Measurements from ENCODE around the gene CIDEB.

CIDEB gene

GRCh38 chr14:24312736-24313507 is 5.1 kb upstream of the CIDEB start:
- no peak for DNase-seq (ENCODE audit: low read depth in 3 of 3)

DNA sequence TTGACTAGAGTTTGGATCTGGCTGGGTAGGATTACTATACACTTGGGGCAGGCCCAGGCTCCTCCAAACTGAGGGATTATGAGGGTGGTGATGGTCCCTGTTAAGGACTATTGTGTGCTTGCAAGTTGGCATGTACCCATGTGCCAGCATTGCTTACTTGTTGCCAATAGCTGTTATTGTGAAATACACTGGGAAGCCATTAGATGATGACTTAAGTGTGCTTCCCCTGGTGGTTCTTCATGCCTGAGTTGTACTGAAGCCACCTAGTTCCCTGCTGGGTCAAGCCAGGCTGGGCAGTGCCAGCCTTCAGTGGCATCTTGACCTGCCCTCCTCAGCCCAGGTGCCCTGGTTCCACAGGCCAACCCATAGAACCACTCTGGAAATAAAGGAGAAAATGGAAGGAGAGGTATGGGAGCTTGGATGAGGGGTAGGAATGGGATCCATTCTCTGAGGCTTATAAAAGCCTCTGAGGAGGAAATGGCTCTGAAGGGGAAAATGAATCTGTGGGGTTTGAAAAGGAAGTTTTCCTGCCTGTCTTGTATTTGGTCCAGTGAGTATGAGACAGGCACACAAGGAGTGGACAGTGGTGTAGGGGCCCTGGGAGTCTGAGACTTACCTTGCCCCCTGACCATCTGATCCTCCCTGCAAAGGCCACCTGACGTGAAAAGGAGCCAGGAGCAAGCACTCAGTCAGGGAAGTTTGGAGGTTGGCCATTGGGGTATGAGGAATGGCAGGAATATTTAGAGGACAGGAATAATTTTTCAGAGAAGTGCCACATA is 4.2 kb upstream of the CIDEB start:
- no peak for DNase-seq (ENCODE audit: low read depth in 3 of 3)

GRCh38 chr14:24310646-24311604 is 3.1 kb upstream of the CIDEB start, which contains the start of gene LTB4R:
LTB4R (plus strand) TSS chr14:24311502; CDS start chr14:24315652, 4,150 bp downstream.
- peak in 1 of 3 experiments; percentile 59 for DNase-seq (ENCODE audit: low read depth in 3 of 3)

DNA sequence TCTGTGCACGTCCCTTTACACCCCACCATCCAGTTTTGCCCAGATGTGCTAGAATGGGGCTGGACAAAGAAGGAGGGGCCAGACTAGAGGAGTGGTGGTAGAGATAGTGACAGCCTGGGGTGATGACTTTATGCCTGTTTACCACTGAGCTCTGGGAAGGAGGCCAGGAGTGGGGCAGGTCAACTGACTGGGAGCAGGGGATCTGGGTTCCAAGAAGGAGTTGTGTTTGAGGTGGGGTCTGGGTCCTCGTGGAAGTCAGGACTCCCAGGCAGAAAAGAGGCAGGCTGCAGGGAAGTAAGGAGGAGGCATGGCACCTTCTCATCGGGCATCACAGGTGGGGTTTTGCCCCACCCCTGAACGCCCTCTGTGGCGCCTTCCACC is 2.5 kb upstream of the CIDEB start:
- DNase-seq (ENCODE audit: low read depth in 3 of 3) = no peak

DNA sequence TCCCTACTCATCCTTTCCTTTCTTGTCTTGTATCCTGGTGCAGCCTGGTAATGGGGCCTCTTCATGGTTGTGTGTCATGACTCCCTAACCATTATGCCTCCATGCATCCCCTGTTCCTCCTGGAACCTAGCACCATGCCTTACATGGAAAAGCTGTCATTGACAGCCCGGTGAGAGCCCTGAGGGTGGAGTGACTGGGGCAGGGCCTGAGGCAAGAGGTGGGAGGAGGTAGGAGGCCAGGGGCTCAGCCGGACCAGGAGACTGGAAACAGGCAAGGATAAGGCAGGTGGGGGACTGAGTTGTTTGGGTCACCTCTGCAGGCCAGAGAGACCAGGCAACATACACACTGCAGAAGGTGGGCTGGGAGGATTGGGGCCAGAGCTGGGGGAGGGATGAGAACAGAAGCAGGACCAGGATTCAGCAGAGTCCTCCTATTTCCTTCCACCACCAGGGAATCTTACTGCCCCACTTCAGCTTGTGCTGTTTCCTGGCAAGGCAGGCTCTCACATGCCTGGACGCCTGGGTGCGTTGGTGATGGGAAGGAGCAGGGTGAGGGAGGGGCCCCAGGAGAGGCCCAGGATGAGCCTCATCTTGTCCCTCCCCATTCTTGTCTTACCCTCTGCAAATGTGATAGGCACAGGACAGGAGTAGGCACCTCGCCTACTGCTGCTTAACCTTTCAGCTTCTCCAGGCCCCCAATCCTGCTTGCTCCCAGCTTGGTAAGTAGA is 1.9 kb upstream of the CIDEB start, which contains the start of gene LTB4R2:
Gene LTB4R2 (plus strand): TSS at position 603 of the 727 bp plus-strand sequence. CDS start 525 bp downstream, outside the sequence.
- no peak for DNase-seq (ENCODE audit: low read depth in 3 of 3)

DNA sequence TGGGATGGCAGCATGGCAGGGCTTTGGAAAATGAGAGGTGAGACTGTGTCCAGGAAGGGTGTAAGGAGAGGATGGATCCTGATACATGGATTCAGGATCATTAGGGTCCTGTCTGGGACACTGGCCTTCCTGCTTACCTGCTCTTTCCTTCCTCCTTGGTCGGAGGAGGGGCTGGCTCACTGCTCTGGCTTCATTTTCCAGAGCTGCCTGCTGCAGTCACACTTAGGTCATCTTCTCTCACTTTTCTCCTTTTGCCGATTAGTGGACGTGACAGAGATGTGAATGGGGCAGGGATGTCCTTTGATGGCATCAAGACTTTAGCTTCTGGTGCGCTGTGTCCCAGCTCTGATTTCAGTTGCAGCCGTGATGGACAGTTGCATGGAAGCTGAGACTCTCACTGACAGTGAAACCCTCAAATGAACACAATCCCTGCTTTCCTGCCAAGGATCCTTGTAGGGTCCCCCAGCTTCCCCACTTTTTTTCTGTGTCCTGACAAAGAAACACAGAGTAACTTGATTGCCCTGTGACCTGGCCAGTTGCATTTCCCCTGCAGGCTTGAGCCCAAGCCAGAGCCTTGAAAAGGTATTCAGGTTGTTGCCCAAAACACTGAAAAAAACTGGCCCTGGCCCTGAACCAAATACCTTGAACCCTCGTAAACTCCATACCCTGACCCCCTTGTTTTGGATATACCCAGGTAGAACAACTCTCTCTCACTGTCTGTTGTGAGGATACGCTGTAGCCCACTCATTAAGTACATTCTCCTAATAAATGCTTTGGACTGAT is 756 bp upstream of the CIDEB start:
- no peak for DNase-seq (ENCODE audit: low read depth in 3 of 3)

GRCh38 chr14:24307156-24307574 is 612 bp downstream of the CIDEB start:
- no peak for DNase-seq (ENCODE audit: low read depth in 3 of 3)

DNA sequence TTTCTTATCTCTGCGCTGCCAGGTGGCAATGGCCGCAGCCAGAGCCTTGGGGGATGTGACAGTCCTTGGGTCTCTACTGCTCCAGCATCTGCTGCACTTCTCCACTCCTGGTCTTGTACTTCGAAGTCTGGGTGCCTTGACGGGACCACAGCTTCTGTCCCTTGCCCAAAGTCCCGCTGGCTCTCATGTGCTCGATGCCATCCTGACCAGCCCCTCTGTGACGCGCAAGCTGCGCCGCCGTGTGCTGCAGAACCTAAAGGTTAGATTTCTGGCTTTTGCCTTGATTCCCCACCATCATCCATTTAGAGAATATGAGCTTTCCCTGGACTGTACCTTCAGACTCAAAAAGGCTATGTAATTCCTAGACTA is 3.8 kb downstream of the CIDEB start:
- DNase-seq (ENCODE audit: low read depth in 3 of 3) = no peak

GRCh38 chr14:24300326-24300980 is 7.3 kb downstream of the CIDEB start:
- DNase-seq (ENCODE audit: low read depth in 3 of 3) = no peak

- peak; percentile 87 to 91 (median 89) for DNase-seq (ENCODE audit: low read depth in 3 of 3)
Observed at GRCh38 chr14:24299255-24300191, 8.3 kb downstream of the CIDEB start, which contains the start of the genes DHRS1 and NOP9. DHRS1 (minus strand) TSS chr14:24299780; CDS start chr14:24299106, 674 bp downstream. NOP9 (plus strand) TSS chr14:24299850; CDS start chr14:24299955, 105 bp downstream.

GRCh38 chr14:24298892-24299254 is 8.9 kb downstream of the CIDEB start:
- no peak for DNase-seq (ENCODE audit: low read depth in 3 of 3)

DNA sequence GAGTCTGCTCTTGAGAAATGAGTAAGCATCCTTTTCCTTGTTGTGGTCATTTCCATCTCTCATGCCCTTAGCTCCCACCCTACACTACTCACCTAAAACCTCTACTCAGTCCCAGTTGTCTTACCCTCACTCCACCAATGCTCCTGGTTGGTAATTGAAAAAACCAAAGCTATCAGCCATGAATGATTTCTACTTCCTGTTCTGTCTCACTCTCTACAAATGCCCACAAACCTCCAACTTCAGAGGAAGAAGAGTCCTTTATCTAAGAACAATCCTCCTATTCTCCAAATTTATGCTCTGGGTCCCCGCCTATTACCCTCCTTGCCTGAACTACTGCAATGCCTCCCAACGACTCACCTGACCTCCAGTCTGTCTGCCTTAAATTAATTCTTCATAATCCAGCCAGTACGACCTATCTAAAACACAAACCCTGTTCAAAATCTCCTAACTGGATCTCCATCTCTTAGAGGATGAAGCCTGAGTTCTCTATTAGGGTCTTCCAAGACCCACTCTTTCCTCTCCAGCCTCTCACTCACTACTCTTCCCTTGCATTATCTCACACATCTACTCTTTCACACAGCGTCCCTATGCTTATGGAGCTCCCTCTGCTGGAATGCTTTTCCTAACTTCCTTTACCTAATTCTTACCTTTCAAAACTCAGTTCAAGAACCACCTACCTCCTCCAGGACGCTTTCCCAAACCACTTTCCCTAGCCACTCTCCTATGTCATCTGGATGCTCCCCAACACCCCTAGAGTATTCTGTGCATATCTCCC is 10.4 kb downstream of the CIDEB start:
- no peak for DNase-seq (ENCODE audit: low read depth in 3 of 3)

GRCh38 chr14:24296341-24297157 is 11.2 kb downstream of the CIDEB start:
- peak; percentile 52 to 70 (median 69) for DNase-seq (ENCODE audit: low read depth in 3 of 3)

GRCh38 chr14:24293525-24293924 is 14.3 kb downstream of the CIDEB start:
- DNase-seq (ENCODE audit: low read depth in 3 of 3) = no peak

GRCh38 chr14:24292118-24292807 is 15.5 kb downstream of the CIDEB start:
- DNase-seq (ENCODE audit: low read depth in 3 of 3) = no peak

GRCh38 chr14:24291446-24292117 is 16.2 kb downstream of the CIDEB start:
- DNase-seq (ENCODE audit: low read depth in 3 of 3) = no peak
